Heart left ventricle (tissue), 16 donors: ENCODE data around the gene RND2. TPM values are rescaled to one million over a fixed set of nuclear protein-coding genes. Genes with fewer than 3 reads are reported as not detected.
A peak's percentile ranks its signal among the peaks of the same experiment; 100 is the strongest.

Experiments
- ATAC-seq, 4 donors: fragments of 200-7000 bp; cut with Tn5 transposase; one replicate each; pipeline ENCODE4 v1.9.1; 2020 to 2022; ENCODE audit warnings: moderate library complexity in 4 of 4, mild to moderate bottlenecking in 3 of 4, moderate number of reproducible peaks in 1 of 4
- DNase-seq, 5 donors: peaks; one replicate each; pipeline ENCODE4 v3.0.0-alpha.2; 2020
- H3K27ac ChIP-seq, 12 donors: fragments of 200-600 bp; sonication (generic) in 4 of 12; one replicate each; pipeline versions ENCODE4 v1.5.0 to v1.8.0; 2016 to 2022; ENCODE audit warnings: mild to moderate bottlenecking in 2 of 12
- H3K27me3 ChIP-seq, 9 donors: fragments of 200-600 bp; sonication (generic) in 2 of 9; one replicate each; pipeline versions ENCODE4 v1.5.1 to v1.8.0; 2016 to 2022; ENCODE audit warnings: mild to moderate bottlenecking in 3 of 9
- H3K36me3 ChIP-seq, 9 donors: fragments of 200-600 bp; sonication (generic) in 2 of 9; one replicate each; pipeline versions ENCODE4 v1.5.0 to v1.8.0; 2018 to 2022; ENCODE audit warnings: mild to moderate bottlenecking in 2 of 9
- H3K4me1 ChIP-seq, 12 donors: fragments of 200-600 bp; sonication (generic) in 4 of 12; one replicate each; pipeline versions ENCODE4 v1.5.0 to v1.8.0; 2016 to 2022; ENCODE audit warnings: mild to moderate bottlenecking in 3 of 12
- H3K4me3 ChIP-seq, 12 donors: fragments of 200-600 bp; sonication (generic) in 4 of 12; one replicate each; pipeline versions ENCODE4 v1.5.0 to v1.8.0; 2017 to 2022; ENCODE audit warnings: mild to moderate bottlenecking in 9 of 12, moderate library complexity in 4 of 12
- H3K9me3 ChIP-seq, 12 donors: fragments of 200-600 bp; sonication (generic) in 4 of 12; one replicate each; pipeline versions ENCODE4 v1.5.0 to v1.8.0; 2016 to 2022; ENCODE audit warnings: mild to moderate bottlenecking in 1 of 12
- CTCF ChIP-seq, 12 donors: fragments of 200-600 bp; sonication (generic) in 4 of 12; IDR thresholded peaks; one replicate each; pipeline versions ENCODE4 v1.5.0 to v1.8.0; 2018 to 2022; ENCODE audit warnings: antibody characterized with exemption in 12 of 12, mild to moderate bottlenecking in 5 of 12
- POLR2A ChIP-seq, 2 donors: fragments of 450-650 bp; IDR thresholded peaks; one replicate each; pipeline ENCODE4 v1.6.1; 2017; ENCODE audit warnings: antibody characterized with exemption in 2 of 2, mild to moderate bottlenecking in 2 of 2, moderate library complexity in 2 of 2
- WGBS, 4 donors: extraction: QIAGEN DNeasy Blood & Tissue Kit in 2 of 4; methylation state at CpG; one replicate each; pipeline versions ENCODE4 v1.1.5 to v1.1.7; 2013 to 2018; 5-methylcytosine and 5-hydroxymethylcytosine counted together
- intact Hi-C, 10 donors: fragments of 100-400 bp; cut with DNase I; formaldehyde crosslinking; loops; one replicate each; pipeline versions ENCODE4 v1.11.1 to v1.14.2; 2022
- polyA plus RNA-seq, 2 donors: library from polyadenylated mRNA; stranded (reverse); fragments of 200-250 nt; gene quantifications; one replicate each; pipeline ENCODE4 v1.2.3, GENCODE V29; 2013
- total RNA-seq, 9 donors: library from RNA; depleted of rRNA in 2 of 9; stranded (reverse); fragments of >200 nt in 2 of 9; fragmentation: NEBNext Ultra II Directional in 3 of 9; extraction: Animal tissue kit (Norgen Biotek cat#: 25700) in 3 of 9; gene quantifications; one replicate each; pipeline versions ENCODE4 v1.1.0 to v1.2.4, GENCODE V29; 2016 to 2023
- donor health status: ischemic (EF 13 %, LVEDD 7.1; RV severe dilation, severe dysfunction).
- donor health status: healthy with polysubstance abuse.
- donor health status: DM: no; HTN: yes; CAD: no.
- donor health status: DM: no; HTN: no; CAD: no.
- donor health status: ischemic (EF 25% LVEDD 6.9; RV normal size, moderate dysfunction).
- donor health status: ischemic (EF 25% LVEDD 5.7; RV mildly dilated, moderate dysfunction).
- donor health status: healthy.
- donor health status: DM: yes; HTN: yes; CAD: no.
- donor health status: ischemic (EF 35%, LVEDD 5.7; RV mildly dilated, moderate dysfunction).
- donor health status: nonischemic (EF 11% LVEDD 7.7; RV severe dilation, severe dysfunction).
- donor health status: DM: yes; HTN: yes; CAD: no.
- donor health status: PGD.
- donor health status: ischemic (EF 29% LVEDD 5.4; RV normal size, mild dysfunction).
- donor health status: nonischemic (EF 23%, LVEDD 6.1; RV moderate dilation, normal function).

RND2 gene
- total and polyA plus RNA-seq, 11 donors = 0.10 to 1.6 (median 0.56) TPM

DNA sequence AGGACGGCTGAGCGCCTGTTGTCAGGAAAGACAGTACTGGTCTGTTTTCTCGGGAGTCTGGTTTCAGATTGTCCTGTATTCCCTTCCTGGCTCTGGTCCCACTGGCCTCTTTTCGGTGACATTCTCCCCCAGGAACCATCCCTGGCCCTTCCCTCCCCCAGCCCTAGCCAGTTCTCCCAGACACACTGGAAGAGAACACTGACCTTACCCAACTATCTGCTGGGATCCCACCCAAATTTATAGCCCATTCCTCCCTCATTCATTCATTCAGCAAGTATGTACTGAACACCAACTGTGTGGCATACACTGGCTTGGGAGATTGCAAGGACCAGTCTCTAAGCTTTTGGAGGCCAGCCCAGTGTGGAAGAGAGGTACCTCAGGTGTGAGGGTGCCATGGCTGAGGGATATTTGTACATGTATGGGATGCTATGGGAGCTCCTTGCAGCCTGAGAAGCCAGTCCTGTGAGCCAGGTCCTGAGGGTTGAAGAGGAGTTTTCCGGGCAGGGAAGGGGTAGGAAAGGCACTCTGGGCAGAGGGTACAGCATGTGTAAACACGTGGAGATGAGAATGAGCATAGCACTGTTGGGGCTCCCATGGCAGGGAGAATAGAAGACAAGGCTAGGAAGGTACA is 5.2 kb downstream of the RND2 start:
- 56 to 71% (median 63%) methylated on average over 6 of the region's 6 CpGs for WGBS, 4 donors
- ATAC-seq (peak in 1 of 4 donors; percentile 10), DNase-seq (no peak)
- H3K27me3 ChIP-seq = no peaks in the 10 kb centered on the region
- H3K9me3 ChIP-seq = no peaks in the 10 kb centered on the region
- no peaks in the 10 kb centered on the region for H3K36me3 ChIP-seq
- intact Hi-C loops = loop anchor here in 1 of 10 donors (5.0 kb wide), 1 partner anchor 97 kb away; the partner anchor contains the start of gene BRCA1
- peak overlapping the region in 3 of 12 donors; percentile 5 to 17 (median 11) for H3K27ac ChIP-seq
- H3K4me1 ChIP-seq = peaks cover 0 to 2% (median 0%) of the 10 kb centered on the region in 12 donors
- no peak overlapping the region for H3K4me3 ChIP-seq
- no peak for TF ChIP-seq POLR2A (IDR thresholded peaks at IDR 0.05)
- no peak for TF ChIP-seq CTCF (IDR thresholded peaks at IDR 0.05)

DNA sequence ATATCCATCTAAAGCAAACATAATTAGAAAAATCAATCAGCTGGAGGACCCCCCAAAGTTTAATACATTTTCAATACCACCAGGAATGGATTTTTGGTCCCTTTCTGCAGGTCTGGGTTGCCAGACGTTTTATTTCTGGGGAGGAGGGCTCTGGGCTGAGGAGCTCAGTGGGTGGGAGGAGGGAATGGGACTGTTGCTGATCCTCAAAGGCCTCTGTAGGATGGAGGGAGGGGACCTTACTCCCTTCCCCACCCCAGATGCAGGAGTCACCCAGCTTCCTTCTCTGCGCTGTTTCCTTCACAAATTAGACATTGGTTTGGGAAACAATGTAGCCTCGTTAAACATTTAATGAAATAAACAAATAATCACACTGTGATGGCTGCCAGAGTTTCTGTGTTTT is 6.6 kb downstream of the RND2 start:
- no peak overlapping the region for H3K27ac ChIP-seq
- H3K27me3 ChIP-seq = no peaks in the 10 kb centered on the region
- H3K9me3 ChIP-seq = no peaks in the 10 kb centered on the region
- TF ChIP-seq POLR2A (IDR thresholded peaks at IDR 0.05) (no peak), CTCF (IDR thresholded peaks at IDR 0.05) (no peak)
- no peaks in the 10 kb centered on the region for H3K4me1 ChIP-seq
- no peak for DNase-seq
- no peaks in the 10 kb centered on the region for H3K36me3 ChIP-seq
- no peak for ATAC-seq
- WGBS, 4 donors = 82 to 91% (median 86%) methylated on average over 3 of the region's 3 CpGs
- intact Hi-C loops = loop anchor here in 1 of 10 donors (5.0 kb wide), 1 partner anchor 96 kb away; the partner anchor contains the start of gene BRCA1
- no peak overlapping the region for H3K4me3 ChIP-seq

- Histone ChIP-seq H3K27ac (no peak overlapping the region), H3K27me3 (no peaks in the 10 kb centered on the region), H3K4me3 (no peak overlapping the region), H3K4me1 (no peaks in the 10 kb centered on the region), H3K9me3 (no peaks in the 10 kb centered on the region), H3K36me3 (no peaks in the 10 kb centered on the region)
- DNase-seq (no peak), ATAC-seq (no peak)
- intact Hi-C loops = loop anchor here in 1 of 10 donors (5.0 kb wide), 1 partner anchor 93 kb away; the partner anchor contains the start of gene BRCA1
- 51 to 60% (median 54%) methylated on average over 12 of the region's 12 CpGs for WGBS, 4 donors
- TF ChIP-seq CTCF (IDR thresholded peaks at IDR 0.05) (no peak), POLR2A (IDR thresholded peaks at IDR 0.05) (no peak)
Measured at GRCh38 chr17:43033948-43034881, 9.2 kb downstream of the RND2 start.

GRCh38 chr17:43034894-43035293 is 9.9 kb downstream of the RND2 start:
- 86 to 97% (median 89%) methylated on average over 3 of the region's 3 CpGs for WGBS, 4 donors
- Histone ChIP-seq H3K4me1 (no peaks in the 10 kb centered on the region), H3K27ac (no peak overlapping the region), H3K36me3 (no peaks in the 10 kb centered on the region), H3K4me3 (no peak overlapping the region), H3K27me3 (no peaks in the 10 kb centered on the region), H3K9me3 (no peaks in the 10 kb centered on the region)
- DNase-seq (no peak), ATAC-seq (no peak)
- TF ChIP-seq POLR2A (IDR thresholded peaks at IDR 0.05) (no peak), CTCF (IDR thresholded peaks at IDR 0.05) (no peak)
- intact Hi-C loops = loop anchor here in 1 of 10 donors (5.0 kb wide), 1 partner anchor 92 kb away; the partner anchor contains the start of gene BRCA1
